Ectodermal cell (in vitro differentiated cells): ENCODE data around the gene HSD17B3.

Experiments
- H3K27ac ChIP-seq: 2 replicates; pipeline ENCODE4 v1.7.0; 2013; ENCODE audit warnings: mild to moderate bottlenecking, low read depth, low read length; ENCODE audit not compliant: insufficient read depth, poor library complexity, severe bottlenecking
- H3K27me3 ChIP-seq: 2 replicates; pipeline ENCODE4 v1.7.0; 2013; ENCODE audit warnings: mild to moderate bottlenecking, low read length; ENCODE audit not compliant: insufficient read depth, control insufficient read depth, poor library complexity, severe bottlenecking
- H3K36me3 ChIP-seq: one replicate; pipeline ENCODE4 v1.7.0; 2013; ENCODE audit warnings: low read length; ENCODE audit not compliant: control insufficient read depth, insufficient read depth
- H3K4me1 ChIP-seq: one replicate; pipeline ENCODE4 v1.7.0; 2013; ENCODE audit warnings: low read length; ENCODE audit not compliant: control insufficient read depth, insufficient read depth
- H3K4me3 ChIP-seq: 2 replicates; pipeline ENCODE4 v1.7.0; 2013; ENCODE audit warnings: low read depth, low read length, control low read depth; ENCODE audit not compliant: insufficient read depth
- H3K9me3 ChIP-seq: 2 replicates; pipeline ENCODE4 v1.7.0; 2013; ENCODE audit warnings: mild to moderate bottlenecking, low read length, moderate library complexity; ENCODE audit not compliant: control insufficient read depth
- WGBS, 2 experiments: methylation state at CpG; one replicate each; pipeline ENCODE4 v1.1.7; 2013; ENCODE audit warnings: missing lambda C conversion rate in 2 of 2; 5-methylcytosine and 5-hydroxymethylcytosine counted together

The HSD17B3 gene

DNA sequence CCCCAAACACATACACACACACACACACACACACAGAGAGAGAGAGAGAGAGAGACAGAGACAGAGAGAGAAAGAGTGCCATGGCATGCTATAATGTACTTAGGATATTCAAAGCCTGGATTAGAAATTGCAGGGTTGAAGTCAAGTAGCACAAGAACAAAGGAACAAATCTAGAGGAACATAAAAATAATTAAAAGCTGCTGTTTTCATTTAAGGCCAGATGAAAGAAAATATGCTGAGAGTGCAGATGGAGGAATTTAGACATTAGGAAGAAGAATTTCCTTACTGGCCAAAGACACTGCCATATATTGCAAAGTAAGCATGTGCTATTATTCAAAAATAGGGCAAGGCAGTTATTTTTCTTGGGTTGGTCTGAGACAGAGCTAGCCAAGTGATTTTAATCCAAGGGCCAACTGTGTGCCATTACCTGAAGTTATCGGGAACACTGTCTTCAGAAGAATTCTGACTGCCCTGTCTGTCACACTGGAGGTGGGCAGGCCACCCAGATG, 31.7 kb downstream of the HSD17B3 start:
- H3K4me1 ChIP-seq: no peaks in the 10 kb centered on the region
- no peaks in the 10 kb centered on the region for H3K36me3 ChIP-seq
- 94 to 97% methylated on average over 1 of the region's 1 CpG for WGBS, 2 experiments
- no peak overlapping the region for H3K4me3 ChIP-seq
- peaks cover 2% of the 10 kb centered on the region for H3K9me3 ChIP-seq
- H3K27ac ChIP-seq: no peak overlapping the region
- H3K27me3 ChIP-seq: no peaks in the 10 kb centered on the region

DNA sequence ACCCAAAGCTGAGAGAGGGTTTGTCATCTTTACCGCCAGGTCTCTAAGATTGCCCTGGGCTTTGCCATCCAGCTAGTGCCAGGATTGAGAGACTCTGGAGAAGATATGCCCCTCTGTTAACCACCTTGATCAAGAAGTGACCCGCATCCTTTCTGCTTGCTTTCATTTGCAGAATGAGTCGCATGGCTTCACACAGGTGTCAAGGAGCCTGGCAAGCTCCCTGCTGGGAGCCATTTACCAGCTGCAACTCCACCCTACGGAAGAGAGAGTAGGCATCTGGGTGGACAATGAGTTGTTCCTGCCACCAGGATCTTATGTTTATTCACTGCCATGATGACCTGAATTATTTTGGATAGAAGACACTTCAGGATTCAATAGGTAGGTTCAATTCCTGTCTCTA, 43.0 kb downstream of the HSD17B3 start:
- Histone ChIP-seq H3K27ac (no peak overlapping the region), H3K9me3 (no peaks in the 10 kb centered on the region), H3K36me3 (no peaks in the 10 kb centered on the region), H3K4me3 (no peak overlapping the region), H3K27me3 (no peaks in the 10 kb centered on the region), H3K4me1 (no peaks in the 10 kb centered on the region)
- 70 to 71% methylated on average over 4 of the region's 4 CpGs for WGBS, 2 experiments

DNA sequence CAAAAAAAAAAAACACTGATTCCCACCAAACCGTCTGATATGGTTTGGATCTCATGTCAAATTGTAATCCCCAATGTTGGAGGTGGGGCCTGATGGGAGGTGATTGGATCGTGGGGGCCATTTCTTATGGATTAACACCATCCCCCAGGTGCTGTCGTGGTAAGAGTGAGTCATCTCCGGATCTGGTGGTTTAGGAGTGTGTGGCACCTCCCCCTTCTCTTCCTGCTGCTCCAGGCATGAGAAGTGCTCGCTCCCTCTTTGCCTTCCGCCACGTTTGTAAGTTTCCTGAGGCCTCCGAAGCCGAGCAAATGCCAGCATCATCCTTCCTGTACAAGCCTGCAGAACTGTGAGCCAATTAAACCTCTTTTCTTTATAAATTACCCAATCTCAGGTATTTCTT, 45.2 kb downstream of the HSD17B3 start:
- 39 to 46% methylated on average over 9 of the region's 9 CpGs for WGBS, 2 experiments

DNA sequence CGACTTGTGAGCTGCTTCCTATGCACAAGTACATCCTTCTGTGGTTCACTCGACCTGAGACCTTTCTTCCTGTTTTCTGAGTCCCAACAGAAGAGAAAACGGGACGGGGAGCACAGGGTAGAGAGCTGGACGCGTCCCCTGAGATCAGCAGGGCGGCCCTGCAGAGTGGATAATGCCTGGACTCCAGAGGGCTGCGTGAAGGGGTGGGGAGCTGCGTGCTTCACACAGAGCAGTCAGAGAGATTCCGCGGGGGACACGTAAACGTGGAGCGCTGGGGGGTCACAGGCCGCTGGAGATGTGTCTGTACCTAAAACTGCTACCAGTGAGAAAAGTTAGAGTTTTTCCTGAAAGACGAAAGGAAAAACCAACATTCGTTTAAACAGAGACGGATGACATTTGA, 46.3 kb downstream of the HSD17B3 start:
- no peaks in the 10 kb centered on the region for H3K4me1 ChIP-seq
- 79 to 81% methylated on average over 18 of the region's 18 CpGs for WGBS, 2 experiments
- H3K36me3 ChIP-seq: no peaks in the 10 kb centered on the region
- H3K27ac ChIP-seq: no peak overlapping the region
- H3K27me3 ChIP-seq: no peaks in the 10 kb centered on the region
- H3K9me3 ChIP-seq: no peaks in the 10 kb centered on the region
- H3K4me3 ChIP-seq: no peak overlapping the region

More for the DNA sequence above, 45.2 kb downstream of the HSD17B3 start:
- no peak overlapping the region for H3K4me3 ChIP-seq
- no peak overlapping the region for H3K27ac ChIP-seq
- no peaks in the 10 kb centered on the region for H3K27me3 ChIP-seq
- H3K4me1 ChIP-seq: no peaks in the 10 kb centered on the region
- no peaks in the 10 kb centered on the region for H3K36me3 ChIP-seq
- no peaks in the 10 kb centered on the region for H3K9me3 ChIP-seq

GRCh38 chr9:96253059-96253696, 48.8 kb downstream of the HSD17B3 start:
- 90 to 91% methylated on average over 11 of the region's 11 CpGs for WGBS, 2 experiments
- no peaks in the 10 kb centered on the region for H3K27me3 ChIP-seq
- H3K36me3 ChIP-seq: no peaks in the 10 kb centered on the region

GRCh38 chr9:96251451-96251850, 50.5 kb downstream of the HSD17B3 start:
- H3K27me3 ChIP-seq: no peaks in the 10 kb centered on the region
- no peaks in the 10 kb centered on the region for H3K9me3 ChIP-seq
- 94 to 99% methylated on average over 4 of the region's 4 CpGs for WGBS, 2 experiments
- H3K4me1 ChIP-seq: no peaks in the 10 kb centered on the region
- no peaks in the 10 kb centered on the region for H3K36me3 ChIP-seq
- no peak overlapping the region for H3K4me3 ChIP-seq
- H3K27ac ChIP-seq: no peak overlapping the region

More at GRCh38 chr9:96253059-96253696, 48.8 kb downstream of the HSD17B3 start:
- Histone ChIP-seq H3K4me3 (no peak overlapping the region), H3K9me3 (no peaks in the 10 kb centered on the region), H3K4me1 (no peaks in the 10 kb centered on the region), H3K27ac (no peak overlapping the region)

DNA sequence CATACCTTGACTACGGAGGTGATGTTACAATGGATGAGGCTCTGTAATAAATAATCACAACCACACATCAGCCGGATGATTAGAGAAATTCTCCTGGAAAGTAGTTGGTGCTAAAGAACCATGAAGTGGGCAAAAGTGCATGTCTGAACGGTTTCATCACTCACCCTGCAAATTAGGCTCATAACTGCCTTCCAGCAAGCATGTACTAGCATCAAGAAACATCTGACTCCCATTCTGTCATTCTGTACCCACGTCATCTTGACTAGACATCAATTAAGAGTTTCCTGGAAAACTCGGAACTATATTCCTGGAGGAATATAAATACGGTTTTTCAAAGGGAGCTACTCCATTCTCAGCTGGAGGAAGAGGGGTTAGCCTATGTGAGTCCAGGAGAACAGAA, 52.2 kb downstream of the HSD17B3 start:
- Histone ChIP-seq H3K27me3 (no peaks in the 10 kb centered on the region), H3K27ac (no peak overlapping the region), H3K4me1 (no peaks in the 10 kb centered on the region), H3K4me3 (no peak overlapping the region), H3K36me3 (no peaks in the 10 kb centered on the region), H3K9me3 (no peaks in the 10 kb centered on the region)
- WGBS, 2 experiments: 85 to 87% methylated on average over 6 of the region's 6 CpGs

DNA sequence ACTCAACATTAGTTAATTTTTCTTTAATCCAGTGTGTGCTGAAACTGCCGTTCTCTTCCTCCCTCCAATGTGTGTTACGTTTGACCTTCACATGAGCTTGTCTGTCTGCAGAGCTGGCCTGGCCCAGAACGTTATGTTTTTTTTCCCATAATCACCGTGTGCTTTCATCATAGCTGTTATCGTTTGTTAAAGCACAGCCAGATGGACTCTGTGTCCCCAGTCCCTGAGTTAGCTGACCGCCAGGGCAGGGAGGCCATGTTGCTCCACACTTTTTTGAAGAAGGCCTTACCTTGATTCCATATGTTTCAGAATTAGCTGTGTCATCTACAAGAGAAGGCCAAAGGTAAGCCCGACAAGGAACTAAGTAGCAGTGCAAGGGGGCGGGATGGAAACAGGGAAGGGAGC, 55.7 kb downstream of the HSD17B3 start:
- Histone ChIP-seq H3K4me3 (no peak overlapping the region), H3K27me3 (no peaks in the 10 kb centered on the region), H3K36me3 (no peaks in the 10 kb centered on the region), H3K4me1 (no peaks in the 10 kb centered on the region), H3K27ac (no peak overlapping the region), H3K9me3 (no peaks in the 10 kb centered on the region)
- 94 to 95% methylated on average over 8 of the region's 8 CpGs for WGBS, 2 experiments

GRCh38 chr9:96245399-96245798, 56.6 kb downstream of the HSD17B3 start:
- Histone ChIP-seq H3K4me3 (no peak overlapping the region), H3K36me3 (no peaks in the 10 kb centered on the region), H3K4me1 (no peaks in the 10 kb centered on the region), H3K27ac (no peak overlapping the region), H3K9me3 (no peaks in the 10 kb centered on the region), H3K27me3 (no peaks in the 10 kb centered on the region)
- WGBS, 2 experiments: 88 to 90% methylated on average over 7 of the region's 7 CpGs

DNA sequence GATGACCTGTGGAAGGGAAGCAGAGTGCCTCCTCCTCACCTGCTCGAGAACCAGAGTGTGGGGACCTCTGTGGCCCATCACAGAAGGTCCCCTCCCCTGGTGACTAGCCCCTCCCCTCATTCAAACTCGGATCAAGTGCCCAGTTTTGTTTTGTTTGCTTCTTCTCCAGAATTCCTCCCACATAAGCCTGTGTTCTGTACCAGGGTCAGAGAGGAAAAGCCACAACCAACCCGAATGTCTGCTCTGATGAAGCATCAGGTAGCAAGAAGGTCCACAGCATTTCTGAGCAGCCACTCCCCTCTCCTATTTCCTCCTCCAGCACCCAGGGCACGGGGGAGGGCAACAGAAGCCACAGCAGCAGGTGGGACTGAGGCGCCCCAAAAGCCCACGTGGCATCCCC, 58.2 kb downstream of the HSD17B3 start:
- Histone ChIP-seq H3K9me3 (no peaks in the 10 kb centered on the region), H3K4me3 (no peak overlapping the region), H3K27ac (no peak overlapping the region), H3K27me3 (no peaks in the 10 kb centered on the region), H3K36me3 (no peaks in the 10 kb centered on the region), H3K4me1 (no peaks in the 10 kb centered on the region)
- 86 to 88% methylated on average over 6 of the region's 6 CpGs for WGBS, 2 experiments
